Activated CD8-positive, alpha-beta T cell treated with anti-CD3 and anti-CD28 coated beads, Interleukin-2, amount 10 ng/mL, durations not matched to agents 7 days and 5 days (primary cell): Measurements from ENCODE around the gene TMEM132E. TPM values are rescaled to one million over a fixed set of nuclear protein-coding genes. Genes with fewer than 3 reads are reported as not detected.
"Not testable (repeated sequence)": the region's sequence is repeated elsewhere in the genome, so short reads cannot be mapped to it uniquely, and the experiment has no call there.

ENCODE experiments used
- ATAC-seq: fragments of 150-1000 bp; cut with Tn5 transposase; one replicate; pipeline ENCODE4 v1.10.0; 2021; ENCODE audit warnings: moderate library complexity
- CTCF ChIA-PET: fragments of 350-600 bp; sonication (Branson Sonifier 250); formaldehyde crosslinking; loops from one replicate; lab custom pipeline; 2021; ENCODE audit warnings: antibody characterized with exemption; lab: Charles Lee
- POLR2A ChIA-PET: fragments of 350-600 bp; sonication (Branson Sonifier 250); formaldehyde crosslinking; loops from one replicate; lab custom pipeline; 2021; ENCODE audit warnings: antibody characterized with exemption; lab: Charles Lee
- DNase-seq: peaks from one replicate; pipeline ENCODE4 v3.0.0-alpha.2; 2020
- H3K27ac Mint-ChIP-seq: one replicate; pipeline ENCODE4 v1.8.0; 2021; ENCODE audit warnings: mild to moderate bottlenecking, mixed read lengths
- H3K27me3 Mint-ChIP-seq: one replicate; pipeline ENCODE4 v1.8.0; 2021; ENCODE audit warnings: low read depth, mixed read lengths
- H3K36me3 Mint-ChIP-seq: one replicate; pipeline ENCODE4 v1.8.0; 2021; ENCODE audit warnings: low read depth, mixed read lengths
- H3K4me1 Mint-ChIP-seq: one replicate; pipeline ENCODE4 v1.8.0; 2021; ENCODE audit warnings: low read depth, mixed read lengths
- H3K4me3 Mint-ChIP-seq: one replicate; pipeline ENCODE4 v1.8.0; 2021; ENCODE audit warnings: mild to moderate bottlenecking, mixed read lengths
- H3K9me3 Mint-ChIP-seq: one replicate; pipeline ENCODE4 v1.8.0; 2022; ENCODE audit warnings: mixed read lengths; ENCODE audit not compliant: insufficient read depth
- total RNA-seq, 2 experiments: library from RNA; stranded (reverse); gene quantifications; one replicate each; pipeline ENCODE4 v1.2.3, GENCODE V29; 2021

TMEM132E gene, protein sequence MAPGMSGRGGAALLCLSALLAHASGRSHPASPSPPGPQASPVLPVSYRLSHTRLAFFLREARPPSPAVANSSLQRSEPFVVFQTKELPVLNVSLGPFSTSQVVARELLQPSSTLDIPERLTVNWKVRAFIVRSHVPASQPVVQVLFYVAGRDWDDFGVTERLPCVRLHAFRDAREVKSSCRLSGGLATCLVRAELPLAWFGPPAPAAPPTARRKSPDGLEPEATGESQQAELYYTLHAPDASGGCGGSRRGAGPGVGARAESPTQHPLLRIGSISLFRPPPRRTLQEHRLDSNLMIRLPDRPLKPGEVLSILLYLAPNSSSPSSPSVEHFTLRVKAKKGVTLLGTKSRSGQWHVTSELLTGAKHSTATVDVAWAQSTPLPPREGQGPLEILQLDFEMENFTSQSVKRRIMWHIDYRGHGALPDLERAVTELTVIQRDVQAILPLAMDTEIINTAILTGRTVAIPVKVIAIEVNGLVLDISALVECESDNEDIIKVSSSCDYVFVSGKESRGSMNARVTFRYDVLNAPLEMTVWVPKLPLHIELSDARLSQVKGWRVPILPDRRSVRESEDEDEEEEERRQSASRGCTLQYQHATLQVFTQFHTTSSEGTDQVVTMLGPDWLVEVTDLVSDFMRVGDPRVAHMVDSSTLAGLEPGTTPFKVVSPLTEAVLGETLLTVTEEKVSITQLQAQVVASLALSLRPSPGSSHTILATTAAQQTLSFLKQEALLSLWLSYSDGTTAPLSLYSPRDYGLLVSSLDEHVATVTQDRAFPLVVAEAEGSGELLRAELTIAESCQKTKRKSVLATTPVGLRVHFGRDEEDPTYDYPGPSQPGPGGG (N-terminal part only)
- total RNA-seq, result not detected

DNA sequence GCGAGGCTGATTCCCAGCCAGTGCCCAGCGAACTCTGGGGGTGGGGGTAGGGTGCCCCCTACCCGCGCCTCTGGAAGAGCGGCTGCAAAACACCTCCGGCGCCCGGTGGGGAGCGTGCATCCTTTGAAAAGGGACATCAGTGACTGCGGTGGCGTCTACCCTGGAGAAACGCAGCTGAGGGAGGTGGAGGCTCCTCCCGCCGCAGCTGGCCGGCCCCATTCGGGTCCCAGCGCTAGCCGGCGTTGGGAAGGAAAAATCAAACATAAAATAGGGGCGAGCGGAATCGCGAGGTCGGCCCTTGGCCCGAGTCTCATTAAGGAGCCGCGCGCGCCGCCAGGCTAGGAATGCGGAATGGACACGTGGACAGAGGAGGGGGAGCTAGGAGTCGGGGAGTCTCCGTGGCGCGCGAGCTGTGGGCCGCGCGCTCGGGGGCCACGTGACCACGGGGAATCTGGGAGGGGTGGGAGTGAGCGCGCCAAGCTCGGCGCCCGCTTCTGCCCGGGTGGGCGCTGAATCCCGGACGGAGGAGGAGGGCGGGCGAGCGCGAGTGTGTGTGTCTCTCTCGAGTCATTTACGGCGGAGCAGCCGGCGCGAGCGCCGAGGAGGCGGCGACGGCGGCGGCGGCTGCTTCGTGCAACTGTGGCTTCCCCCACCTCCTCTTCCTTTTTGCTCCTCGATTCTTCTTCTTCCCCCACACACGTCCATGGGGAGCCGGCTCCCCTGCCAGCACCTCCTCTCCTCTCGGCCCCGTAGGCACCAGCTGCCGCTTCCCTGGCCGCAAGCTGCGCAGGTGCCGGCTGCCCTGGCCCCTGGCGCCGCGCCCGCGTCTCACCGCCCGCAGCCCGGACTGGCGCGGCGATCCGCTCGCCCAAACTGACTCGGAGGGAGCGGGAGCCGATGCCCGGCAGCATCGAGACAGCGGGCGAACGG is at the start of gene TMEM132E:
Gene TMEM132E, plus strand, starts transcription at position 566 of the 930 bp plus-strand sequence. CDS start 1,495 bp downstream, outside the sequence.
- CTCF ChIA-PET, result no interaction called here
- peaks cover 71% of the 10 kb centered on the region for H3K27me3 Mint-ChIP-seq
- DNase-seq, result peak; percentile 23
- peaks cover 12% of the 10 kb centered on the region for H3K4me1 Mint-ChIP-seq
- H3K27ac Mint-ChIP-seq, result no peak within 1 kb of the TSS
- peak within 1 kb of the TSS; percentile 52 for H3K4me3 Mint-ChIP-seq
- no peaks in the 10 kb centered on the region for H3K9me3 Mint-ChIP-seq
- POLR2A ChIA-PET, result no interaction called here
- H3K36me3 Mint-ChIP-seq, result no peaks in the 10 kb centered on the region
- ATAC-seq, result peak; percentile 43

DNA sequence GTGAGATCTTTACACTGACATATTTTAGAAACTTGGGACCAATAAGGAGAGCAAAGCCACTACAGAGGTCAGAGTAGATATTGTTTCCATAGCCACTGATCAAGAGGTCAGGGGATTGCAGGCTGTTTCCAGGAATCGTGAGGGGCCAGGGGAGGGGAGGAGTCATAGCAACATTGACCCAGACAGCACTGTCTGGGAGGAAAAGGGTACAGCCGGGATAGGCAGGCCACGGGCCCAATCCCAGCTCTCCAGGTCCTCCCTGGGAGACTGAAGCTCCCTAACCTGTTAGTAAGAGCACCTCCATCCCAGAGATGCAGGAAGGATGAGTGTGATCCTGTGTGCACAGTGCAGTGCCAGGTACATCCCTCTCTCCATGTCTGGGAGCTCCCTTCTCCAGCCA is 48.5 kb upstream of the TMEM132E start:
- no peak for ATAC-seq

GRCh38 chr17:34532281-34533065 is 46.9 kb upstream of the TMEM132E start:
- POLR2A ChIA-PET, result no interaction called here
- Mint-ChIP-seq H3K27me3 (peaks cover 22% of the 10 kb centered on the region), H3K36me3 (no peaks in the 10 kb centered on the region), H3K27ac (no peak overlapping the region), H3K4me1 (no peaks in the 10 kb centered on the region), H3K4me3 (no peak overlapping the region), H3K9me3 (no peaks in the 10 kb centered on the region)
- DNase-seq (no peak), ATAC-seq (no peak)
- CTCF ChIA-PET, result interaction anchor here (1.5 kb wide), 1 partner anchor 10 kb away, joined by 7 read pairs; no protein-coding TSS in a partner anchor

More for the DNA sequence above, 48.5 kb upstream of the TMEM132E start:
- POLR2A ChIA-PET, result no interaction called here
- Mint-ChIP-seq H3K4me1 (no peaks in the 10 kb centered on the region), H3K4me3 (no peak overlapping the region), H3K9me3 (no peaks in the 10 kb centered on the region), H3K27ac (no peak overlapping the region), H3K27me3 (peaks cover 14% of the 10 kb centered on the region), H3K36me3 (no peaks in the 10 kb centered on the region)
- DNase-seq, result no peak
- CTCF ChIA-PET, result interaction anchor here (1.2 kb wide), 1 partner anchor 111 kb away, joined by 3 read pairs; no protein-coding TSS in a partner anchor

DNA sequence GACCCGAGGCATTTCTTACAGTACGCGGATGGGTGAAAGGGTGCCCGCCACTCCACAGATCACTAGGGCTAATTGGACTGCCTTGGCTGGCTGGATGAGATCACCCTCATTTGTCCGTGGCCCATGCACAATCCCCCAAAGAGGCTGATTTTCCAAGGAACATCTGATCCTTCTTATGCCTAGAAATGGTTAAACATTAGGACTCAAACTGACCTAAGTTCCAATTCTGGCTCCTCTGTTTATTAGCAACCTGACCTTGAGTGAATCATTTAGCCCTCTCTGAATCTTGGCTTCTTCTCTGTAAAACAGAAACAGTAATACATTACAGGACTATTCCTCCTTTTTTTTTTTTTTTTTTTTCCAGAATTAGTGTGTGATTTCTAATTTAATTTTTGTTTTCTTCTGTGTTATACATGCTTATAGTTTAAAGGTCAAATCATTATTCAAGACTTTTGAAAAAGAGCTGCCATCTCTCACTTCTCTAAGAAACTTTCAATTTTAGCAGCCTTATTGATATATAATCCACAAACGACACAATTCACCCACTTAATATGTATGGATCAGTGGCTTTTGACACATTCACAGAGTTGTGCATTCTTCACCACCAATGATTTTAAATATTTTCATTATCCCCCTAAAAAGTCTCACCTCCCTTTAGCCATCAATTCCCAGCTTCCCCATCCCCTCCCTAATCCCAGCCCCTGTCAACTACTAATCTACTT is 45.4 kb upstream of the TMEM132E start:
- CTCF ChIA-PET, result interaction anchor here (0.8 kb wide), 1 partner anchor 8 kb away, joined by 3 read pairs; no protein-coding TSS in a partner anchor
- ATAC-seq, result no peak
- peaks cover 24% of the 10 kb centered on the region for H3K27me3 Mint-ChIP-seq

GRCh38 chr17:34537445-34537844 is 41.9 kb upstream of the TMEM132E start:
- ChIA-PET CTCF (interaction anchor here (1.0 kb wide), 1 partner anchor 10 kb away, joined by 5 read pairs; no protein-coding TSS in a partner anchor), POLR2A (no interaction called here)
- Mint-ChIP-seq H3K4me1 (no peaks in the 10 kb centered on the region), H3K27me3 (peaks cover 24% of the 10 kb centered on the region), H3K4me3 (no peak overlapping the region), H3K27ac (no peak overlapping the region), H3K9me3 (no peaks in the 10 kb centered on the region), H3K36me3 (no peaks in the 10 kb centered on the region)
- ATAC-seq (no peak), DNase-seq (no peak)

More for the DNA sequence above, 45.4 kb upstream of the TMEM132E start:
- Mint-ChIP-seq H3K27ac (no peak overlapping the region), H3K36me3 (no peaks in the 10 kb centered on the region), H3K4me1 (no peaks in the 10 kb centered on the region), H3K4me3 (no peak overlapping the region), H3K9me3 (no peaks in the 10 kb centered on the region)
- POLR2A ChIA-PET, result no interaction called here
- DNase-seq, result no peak

DNA sequence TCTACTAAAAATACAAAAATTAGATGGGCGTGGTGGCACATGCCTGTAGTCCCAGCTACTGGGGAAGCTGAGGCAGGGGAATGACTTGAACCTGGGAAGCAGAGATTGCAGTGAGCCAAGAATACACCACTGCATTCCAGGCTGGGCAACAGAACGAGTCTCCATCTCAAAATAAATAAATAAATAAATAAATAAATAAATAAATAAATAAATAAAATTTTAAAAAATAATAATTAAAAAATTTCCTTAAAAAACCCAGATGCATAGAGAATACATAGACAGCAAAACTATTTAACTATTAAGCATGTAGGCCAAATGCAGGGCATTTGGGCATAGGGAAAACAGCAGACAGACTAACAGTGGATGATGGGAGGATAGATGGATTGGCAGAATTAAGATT is 40.8 kb upstream of the TMEM132E start:
- H3K9me3 Mint-ChIP-seq, H3K36me3 Mint-ChIP-seq, ATAC-seq, H3K4me1 Mint-ChIP-seq, DNase-seq, H3K27ac Mint-ChIP-seq, CTCF ChIA-PET, H3K4me3 Mint-ChIP-seq: not testable (repeated sequence)
- POLR2A ChIA-PET, result interaction anchor here (0.7 kb wide), 1 partner anchor 1106 kb away, joined by 3 read pairs; no protein-coding TSS in a partner anchor
- peaks cover 28% of the 10 kb centered on the region for H3K27me3 Mint-ChIP-seq

DNA sequence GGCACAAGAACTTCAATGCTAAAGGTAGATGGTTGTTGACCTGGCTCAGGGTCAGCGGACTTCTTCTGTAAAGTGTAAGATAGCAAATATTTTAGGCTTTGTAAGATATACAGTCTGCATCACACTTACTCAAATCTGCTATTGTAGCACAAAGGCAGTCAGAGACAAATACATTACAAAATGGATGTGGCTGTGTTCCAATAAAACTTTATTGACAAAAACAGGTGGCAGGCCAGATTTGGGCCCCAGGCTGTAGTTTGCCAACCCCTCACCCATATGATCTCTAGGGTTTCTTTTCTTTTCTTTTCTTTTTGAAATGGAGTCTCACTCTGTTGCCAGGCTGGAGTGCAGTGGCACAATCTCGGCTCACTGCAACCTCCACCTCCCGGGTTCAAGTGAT is 39.5 kb upstream of the TMEM132E start:
- ATAC-seq, result no peak
- ChIA-PET POLR2A (no interaction called here), CTCF (no interaction called here)
- no peaks in the 10 kb centered on the region for H3K9me3 Mint-ChIP-seq
- no peak for DNase-seq
- no peak overlapping the region for H3K27ac Mint-ChIP-seq
- peaks cover 35% of the 10 kb centered on the region for H3K27me3 Mint-ChIP-seq
- no peaks in the 10 kb centered on the region for H3K4me1 Mint-ChIP-seq
- H3K36me3 Mint-ChIP-seq, result no peaks in the 10 kb centered on the region
- no peak overlapping the region for H3K4me3 Mint-ChIP-seq

DNA sequence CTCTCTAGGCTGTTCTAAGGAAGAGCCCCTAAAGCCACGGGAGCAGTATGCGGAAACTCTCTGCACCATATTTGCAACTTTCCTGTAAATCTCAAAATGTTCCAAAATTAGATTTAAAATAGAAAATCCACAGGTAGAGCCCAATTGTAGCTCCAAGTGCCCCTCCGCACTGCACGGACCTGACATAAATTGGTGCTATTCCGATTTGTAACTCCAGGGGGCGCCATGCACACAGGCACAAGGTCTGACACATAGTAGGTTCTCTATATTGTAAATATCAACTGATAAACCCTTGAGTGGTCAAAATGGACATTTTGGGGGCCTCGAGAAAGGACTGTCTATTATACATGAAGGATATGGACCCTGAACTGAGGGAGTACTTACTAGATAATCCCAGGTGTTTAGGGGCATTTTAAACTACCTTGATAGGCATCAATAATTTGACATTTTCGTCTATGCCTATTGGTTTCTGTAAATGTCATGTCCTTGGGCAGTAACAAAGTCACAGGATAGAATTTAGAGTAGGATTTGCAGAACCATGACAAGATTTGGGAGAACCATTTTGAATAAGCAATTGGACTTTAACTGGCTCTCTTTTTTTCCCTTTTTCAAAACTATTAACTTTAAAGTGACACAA is 36.6 kb upstream of the TMEM132E start:
- H3K27ac Mint-ChIP-seq, result no peak overlapping the region
- no peaks in the 10 kb centered on the region for H3K36me3 Mint-ChIP-seq
- CTCF ChIA-PET, result interaction anchor here (0.6 to 3.3 kb wide), 25 partner anchors 9 to 576 kb away, joined by 3 to 24 read pairs (median 4); partner anchors contain the start of genes LIG3 and RAD51D
- H3K4me3 Mint-ChIP-seq, result no peak overlapping the region
- H3K9me3 Mint-ChIP-seq, result no peaks in the 10 kb centered on the region
- DNase-seq (peak; percentile 59), ATAC-seq (peak; percentile 49)
- POLR2A ChIA-PET, result interaction anchor here (0.5 kb wide), 1 partner anchor 12 kb away, joined by 3 read pairs; no protein-coding TSS in a partner anchor
- H3K4me1 Mint-ChIP-seq, result no peaks in the 10 kb centered on the region
- peaks cover 28% of the 10 kb centered on the region for H3K27me3 Mint-ChIP-seq

DNA sequence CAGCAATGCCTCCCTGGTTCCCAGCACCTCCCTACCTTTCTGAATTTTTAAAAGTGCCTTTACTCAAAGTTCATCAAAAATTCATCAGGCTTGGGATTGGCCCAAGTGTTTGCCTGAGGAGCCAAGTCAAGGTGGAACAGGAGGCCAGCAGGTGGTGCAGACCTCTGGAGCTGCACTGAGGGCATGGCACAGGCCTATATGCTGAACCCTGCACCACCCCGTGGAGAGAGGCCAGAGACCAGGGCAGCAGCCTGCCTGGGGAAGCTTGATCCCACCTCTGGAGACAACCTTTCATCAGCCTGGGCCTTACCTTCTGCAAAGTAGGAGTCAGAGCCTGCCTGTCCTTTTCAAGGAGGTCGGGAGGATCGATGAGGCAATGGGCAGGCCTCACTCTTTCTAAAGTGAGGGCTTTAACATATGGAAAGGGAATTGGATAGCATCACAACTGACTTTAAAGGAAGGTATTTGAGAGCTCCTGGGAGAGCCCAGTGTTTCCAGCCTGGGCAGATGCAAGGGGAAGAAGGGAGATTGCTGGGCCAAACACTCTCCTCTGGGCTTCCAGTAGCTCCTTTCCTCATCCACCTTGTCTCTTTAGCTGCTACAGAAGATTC is 31.8 kb upstream of the TMEM132E start:
- POLR2A ChIA-PET, result no interaction called here
- DNase-seq (no peak), ATAC-seq (no peak)
- H3K36me3 Mint-ChIP-seq, result no peaks in the 10 kb centered on the region
- H3K9me3 Mint-ChIP-seq, result no peaks in the 10 kb centered on the region
- CTCF ChIA-PET, result interaction anchor here (0.6 to 0.8 kb wide), 2 partner anchors 44 to 1029 kb away, joined by 3 read pairs; no protein-coding TSS in a partner anchor
- H3K27ac Mint-ChIP-seq, result no peak overlapping the region
- H3K4me1 Mint-ChIP-seq, result no peaks in the 10 kb centered on the region
- H3K4me3 Mint-ChIP-seq, result no peak overlapping the region
- H3K27me3 Mint-ChIP-seq, result peaks cover 20% of the 10 kb centered on the region
